ENCODE data around the gene ZNF771. TPM values are rescaled to one million over a fixed set of nuclear protein-coding genes. Genes with fewer than 3 reads are reported as not detected.
"Not testable (repeated sequence)": the region's sequence is repeated elsewhere in the genome, so short reads cannot be mapped to it uniquely, and the experiment has no call there.

Gene ZNF771
- total RNA-seq, 1 experiment from 2014 or later, result 11.3 TPM

- peaks cover 12% of the 10 kb centered on the region for H3K4me1 Mint-ChIP-seq (ENCODE audit: low read depth, unreplicated experiment)
- no peaks in the 10 kb centered on the region for H3K9me3 Mint-ChIP-seq (ENCODE audit: low read depth, unreplicated experiment)
- H3K27me3 Mint-ChIP-seq (ENCODE audit: unreplicated experiment), result peaks cover 13% of the 10 kb centered on the region
- H3K4me3 Mint-ChIP-seq (ENCODE audit: low read depth, unreplicated experiment), result no peak overlapping the region
- BruUV-seq (replicated peaks), result no TSS peak
- no peak overlapping the region for H3K27ac Mint-ChIP-seq (ENCODE audit: unreplicated experiment)
- CTCF ChIA-PET, result interaction anchor here (1.4 kb wide), 1 partner anchor 19 kb away, joined by 8 read pairs; no protein-coding TSS in a partner anchor
- intact Hi-C loops (cut with micrococcal nuclease; ENCODE audit: unreplicated experiment), result no loop called here
- no peak for TF ChIP-seq CTCF (IDR thresholded peaks at IDR 0.05; ENCODE audit: unreplicated experiment)
- DNase-seq, result no peak
- no peaks in the 10 kb centered on the region for H3K36me3 Mint-ChIP-seq (ENCODE audit: insufficient read depth, unreplicated experiment)
Measured at GRCh38 chr16:30457743-30458560, 50.5 kb downstream of the ZNF771 start.

- DNase-seq, result no peak
- Mint-ChIP-seq H3K27ac (ENCODE audit: unreplicated experiment) (no peak overlapping the region), H3K4me1 (ENCODE audit: low read depth, unreplicated experiment) (peaks cover 9% of the 10 kb centered on the region), H3K36me3 (ENCODE audit: insufficient read depth, unreplicated experiment) (no peaks in the 10 kb centered on the region), H3K4me3 (ENCODE audit: low read depth, unreplicated experiment) (no peak overlapping the region), H3K9me3 (ENCODE audit: low read depth, unreplicated experiment) (no peaks in the 10 kb centered on the region), H3K27me3 (ENCODE audit: unreplicated experiment) (peaks cover 13% of the 10 kb centered on the region)
- TF ChIP-seq CTCF (IDR thresholded peaks at IDR 0.05; ENCODE audit: unreplicated experiment), result no peak
- BruUV-seq (replicated peaks), result no TSS peak
- intact Hi-C loops (cut with micrococcal nuclease; ENCODE audit: unreplicated experiment), result no loop called here
- CTCF ChIA-PET, result interaction anchor here (1.4 kb wide), 1 partner anchor 18 kb away, joined by 8 read pairs; no protein-coding TSS in a partner anchor
Measured at GRCh38 chr16:30458561-30459394, 51.4 kb downstream of the ZNF771 start.

GRCh38 chr16:30459456-30459855 lies 52.0 kb downstream of the ZNF771 start:
- no peak for TF ChIP-seq CTCF (IDR thresholded peaks at IDR 0.05; ENCODE audit: unreplicated experiment)
- intact Hi-C loops (cut with micrococcal nuclease; ENCODE audit: unreplicated experiment), result no loop called here
- Mint-ChIP-seq H3K27me3 (ENCODE audit: unreplicated experiment) (peaks cover 10% of the 10 kb centered on the region), H3K4me3 (ENCODE audit: low read depth, unreplicated experiment) (no peak overlapping the region), H3K9me3 (ENCODE audit: low read depth, unreplicated experiment) (no peaks in the 10 kb centered on the region), H3K4me1 (ENCODE audit: low read depth, unreplicated experiment) (peaks cover 2% of the 10 kb centered on the region), H3K36me3 (ENCODE audit: insufficient read depth, unreplicated experiment) (no peaks in the 10 kb centered on the region), H3K27ac (ENCODE audit: unreplicated experiment) (no peak overlapping the region)
- no peak for DNase-seq
- CTCF ChIA-PET, result interaction anchor here (1.4 kb wide), 1 partner anchor 18 kb away, joined by 8 read pairs; no protein-coding TSS in a partner anchor
- no TSS peak for BruUV-seq (replicated peaks)

GRCh38 chr16:30461426-30461825 lies 54.0 kb downstream of the ZNF771 start:
- H3K4me1 Mint-ChIP-seq (ENCODE audit: low read depth, unreplicated experiment); H3K9me3 Mint-ChIP-seq (ENCODE audit: low read depth, unreplicated experiment); H3K4me3 Mint-ChIP-seq (ENCODE audit: low read depth, unreplicated experiment); BruUV-seq (replicated peaks); DNase-seq; intact Hi-C loops (cut with micrococcal nuclease; ENCODE audit: unreplicated experiment); H3K36me3 Mint-ChIP-seq (ENCODE audit: insufficient read depth, unreplicated experiment); H3K27me3 Mint-ChIP-seq (ENCODE audit: unreplicated experiment); H3K27ac Mint-ChIP-seq (ENCODE audit: unreplicated experiment): not testable (repeated sequence)
- CTCF ChIA-PET, result interaction anchor here (0.7 to 1.2 kb wide), 2 partner anchors 9 to 97 kb away, joined by 4 read pairs; no protein-coding TSS in a partner anchor

All from Calu3 (cell line).